HL-60 (cell line): ENCODE results near the gene KRT38.

Source experiments
- POLR2AphosphoS5 ChIP-seq: IDR thresholded peaks from 2 replicates; pipeline ENCODE4 v1.6.1; 2012; ENCODE audit warnings: low read depth
- TF ChIP-seq, protein P1 (sequence below): IDR thresholded peaks from one replicate; pipeline ENCODE4 v1.5.1; 2011; ENCODE audit warnings: low read length, control low read depth, inconsistent platforms; ENCODE audit not compliant: insufficient read depth
- TF ChIP-seq, protein P2 (sequence below): IDR thresholded peaks from 2 replicates; pipeline ENCODE4 v1.6.1; 2012; ENCODE audit warnings: low read depth; ENCODE audit not compliant: insufficient replicate concordance

- TF ChIP-seq, protein P1, sequence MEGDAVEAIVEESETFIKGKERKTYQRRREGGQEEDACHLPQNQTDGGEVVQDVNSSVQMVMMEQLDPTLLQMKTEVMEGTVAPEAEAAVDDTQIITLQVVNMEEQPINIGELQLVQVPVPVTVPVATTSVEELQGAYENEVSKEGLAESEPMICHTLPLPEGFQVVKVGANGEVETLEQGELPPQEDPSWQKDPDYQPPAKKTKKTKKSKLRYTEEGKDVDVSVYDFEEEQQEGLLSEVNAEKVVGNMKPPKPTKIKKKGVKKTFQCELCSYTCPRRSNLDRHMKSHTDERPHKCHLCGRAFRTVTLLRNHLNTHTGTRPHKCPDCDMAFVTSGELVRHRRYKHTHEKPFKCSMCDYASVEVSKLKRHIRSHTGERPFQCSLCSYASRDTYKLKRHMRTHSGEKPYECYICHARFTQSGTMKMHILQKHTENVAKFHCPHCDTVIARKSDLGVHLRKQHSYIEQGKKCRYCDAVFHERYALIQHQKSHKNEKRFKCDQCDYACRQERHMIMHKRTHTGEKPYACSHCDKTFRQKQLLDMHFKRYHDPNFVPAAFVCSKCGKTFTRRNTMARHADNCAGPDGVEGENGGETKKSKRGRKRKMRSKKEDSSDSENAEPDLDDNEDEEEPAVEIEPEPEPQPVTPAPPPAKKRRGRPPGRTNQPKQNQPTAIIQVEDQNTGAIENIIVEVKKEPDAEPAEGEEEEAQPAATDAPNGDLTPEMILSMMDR, result no peak
- TF ChIP-seq POLR2AphosphoS5, result no peak
- TF ChIP-seq, protein P2, sequence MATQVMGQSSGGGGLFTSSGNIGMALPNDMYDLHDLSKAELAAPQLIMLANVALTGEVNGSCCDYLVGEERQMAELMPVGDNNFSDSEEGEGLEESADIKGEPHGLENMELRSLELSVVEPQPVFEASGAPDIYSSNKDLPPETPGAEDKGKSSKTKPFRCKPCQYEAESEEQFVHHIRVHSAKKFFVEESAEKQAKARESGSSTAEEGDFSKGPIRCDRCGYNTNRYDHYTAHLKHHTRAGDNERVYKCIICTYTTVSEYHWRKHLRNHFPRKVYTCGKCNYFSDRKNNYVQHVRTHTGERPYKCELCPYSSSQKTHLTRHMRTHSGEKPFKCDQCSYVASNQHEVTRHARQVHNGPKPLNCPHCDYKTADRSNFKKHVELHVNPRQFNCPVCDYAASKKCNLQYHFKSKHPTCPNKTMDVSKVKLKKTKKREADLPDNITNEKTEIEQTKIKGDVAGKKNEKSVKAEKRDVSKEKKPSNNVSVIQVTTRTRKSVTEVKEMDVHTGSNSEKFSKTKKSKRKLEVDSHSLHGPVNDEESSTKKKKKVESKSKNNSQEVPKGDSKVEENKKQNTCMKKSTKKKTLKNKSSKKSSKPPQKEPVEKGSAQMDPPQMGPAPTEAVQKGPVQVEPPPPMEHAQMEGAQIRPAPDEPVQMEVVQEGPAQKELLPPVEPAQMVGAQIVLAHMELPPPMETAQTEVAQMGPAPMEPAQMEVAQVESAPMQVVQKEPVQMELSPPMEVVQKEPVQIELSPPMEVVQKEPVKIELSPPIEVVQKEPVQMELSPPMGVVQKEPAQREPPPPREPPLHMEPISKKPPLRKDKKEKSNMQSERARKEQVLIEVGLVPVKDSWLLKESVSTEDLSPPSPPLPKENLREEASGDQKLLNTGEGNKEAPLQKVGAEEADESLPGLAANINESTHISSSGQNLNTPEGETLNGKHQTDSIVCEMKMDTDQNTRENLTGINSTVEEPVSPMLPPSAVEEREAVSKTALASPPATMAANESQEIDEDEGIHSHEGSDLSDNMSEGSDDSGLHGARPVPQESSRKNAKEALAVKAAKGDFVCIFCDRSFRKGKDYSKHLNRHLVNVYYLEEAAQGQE, result no peak
These were observed 21.9 kb upstream of the KRT38 start for GRCh38 chr17:41462705-41463104.
